Measurements from ENCODE around the gene MAP2K6. TPM values are rescaled to one million over a fixed set of nuclear protein-coding genes. Genes with fewer than 3 reads are reported as not detected.

The MAP2K6 gene
- total RNA-seq, 4 donors from 2014 or later = 12.1 to 20.5 (median 17.2) TPM

- TF ChIP-seq POLR2A (IDR thresholded peaks at IDR 0.05) = no peak
- no peak for TF ChIP-seq CTCF (IDR thresholded peaks at IDR 0.05)
- Histone ChIP-seq H3K27me3 (no peaks in the 10 kb centered on the region), H3K4me3 (no peak overlapping the region), H3K27ac (no peak overlapping the region), H3K36me3 (peaks cover 0 to 25% (median 0%) of the 10 kb centered on the region in 3 donors), H3K4me1 (no peaks in the 10 kb centered on the region), H3K9me3 (no peaks in the 10 kb centered on the region)
- no peak for DNase-seq
Observed at GRCh38 chr17:69528035-69528434, 113.5 kb downstream of the MAP2K6 start.

DNA sequence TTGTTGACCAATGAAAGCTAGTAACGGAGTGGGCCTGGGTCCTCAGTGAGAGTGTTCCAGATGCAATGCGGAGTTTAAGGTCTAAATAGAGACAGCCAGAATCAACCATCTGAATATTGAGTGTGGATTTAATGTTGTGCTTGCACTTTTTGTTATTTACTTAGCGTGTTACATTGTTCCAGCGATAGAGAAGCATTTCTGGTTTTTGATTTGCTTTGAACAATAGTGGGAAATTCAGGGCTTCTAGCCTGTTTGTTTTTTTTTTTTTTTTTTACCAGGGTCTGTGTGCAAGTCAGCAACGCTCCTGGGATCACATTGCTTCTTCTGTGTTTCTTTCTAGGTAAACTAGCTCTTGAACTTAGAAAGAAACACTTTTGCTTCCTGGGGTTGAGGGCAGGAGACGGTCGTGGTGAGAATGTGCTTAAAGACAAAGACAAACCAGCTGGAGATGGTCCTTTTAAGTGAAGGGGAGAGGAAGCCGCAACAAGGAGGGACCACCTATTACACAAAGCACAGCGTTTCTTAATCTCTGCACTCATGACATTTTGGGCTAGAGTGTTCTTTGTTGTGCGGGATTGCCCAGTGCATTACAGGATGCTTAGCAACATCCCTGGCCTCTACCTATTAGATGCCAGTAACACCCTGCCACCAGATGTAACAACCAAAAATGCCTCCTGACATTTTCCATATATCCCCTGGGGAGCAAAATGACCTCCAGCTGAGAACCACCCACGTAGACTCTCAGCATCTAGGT is 119.2 kb downstream of the MAP2K6 start:
- no peaks in the 10 kb centered on the region for H3K9me3 ChIP-seq
- no peak overlapping the region for H3K4me3 ChIP-seq
- H3K4me1 ChIP-seq = no peaks in the 10 kb centered on the region
- peaks cover 0 to 14% (median 0%) of the 10 kb centered on the region in 3 donors for H3K36me3 ChIP-seq
- H3K27ac ChIP-seq = no peak overlapping the region
- no peak for DNase-seq
- no peaks in the 10 kb centered on the region for H3K27me3 ChIP-seq
- TF ChIP-seq CTCF (IDR thresholded peaks at IDR 0.05) = no peak
- TF ChIP-seq POLR2A (IDR thresholded peaks at IDR 0.05) = no peak

DNA sequence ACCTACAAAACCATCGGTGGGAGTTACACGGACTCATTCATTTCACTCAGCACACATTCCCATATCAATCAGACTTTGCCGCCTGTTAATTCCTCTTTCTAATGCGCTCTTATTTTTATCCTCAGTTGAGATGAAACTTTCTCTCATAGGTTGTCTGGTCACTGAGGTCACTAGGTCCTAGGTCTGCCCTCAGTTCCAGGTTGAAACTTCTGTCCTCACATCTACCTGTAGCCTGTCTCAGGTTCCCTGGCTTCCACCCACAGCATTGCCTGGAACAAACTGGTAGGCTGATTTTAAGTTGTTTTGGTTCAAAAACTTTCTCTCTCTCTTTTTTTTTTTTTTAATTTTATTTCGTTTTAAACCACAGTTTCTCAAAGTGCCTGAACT is 119.7 kb downstream of the MAP2K6 start:
- no peak for TF ChIP-seq CTCF (IDR thresholded peaks at IDR 0.05)
- no peak for TF ChIP-seq POLR2A (IDR thresholded peaks at IDR 0.05)
- Histone ChIP-seq H3K4me1 (no peaks in the 10 kb centered on the region), H3K4me3 (no peak overlapping the region), H3K36me3 (peaks cover 0 to 14% (median 0%) of the 10 kb centered on the region in 3 donors), H3K9me3 (no peaks in the 10 kb centered on the region), H3K27ac (no peak overlapping the region), H3K27me3 (no peaks in the 10 kb centered on the region)
- DNase-seq = no peak

DNA sequence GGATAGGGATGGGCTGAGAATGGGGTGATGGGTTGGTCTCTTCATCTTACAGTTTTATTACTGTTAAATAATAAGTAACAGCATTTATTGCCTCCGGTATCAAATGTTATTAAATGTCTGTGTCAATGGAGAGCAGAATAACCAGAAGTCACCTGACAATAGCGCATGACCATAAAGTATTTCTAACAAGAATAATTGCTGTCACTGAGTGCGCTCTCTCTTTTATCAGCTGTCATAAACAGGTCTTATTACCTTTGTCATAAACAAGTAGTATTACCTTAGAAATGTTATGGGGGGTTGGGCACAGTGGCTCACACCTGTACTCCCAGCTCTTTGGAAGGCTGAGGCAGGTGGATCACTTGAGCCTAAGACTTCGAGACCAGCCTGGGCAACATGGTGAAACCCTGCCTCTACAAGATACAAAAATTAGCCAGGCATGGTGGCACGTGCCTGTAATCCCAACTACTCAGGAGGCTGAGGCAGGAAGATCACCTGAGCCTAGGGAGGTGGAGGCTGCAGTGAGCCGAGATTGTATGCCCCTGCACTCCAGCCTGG is 120.6 kb downstream of the MAP2K6 start:
- Histone ChIP-seq H3K9me3 (no peaks in the 10 kb centered on the region), H3K36me3 (peaks cover 0 to 14% (median 0%) of the 10 kb centered on the region in 3 donors), H3K27ac (no peak overlapping the region), H3K27me3 (no peaks in the 10 kb centered on the region), H3K4me1 (no peaks in the 10 kb centered on the region), H3K4me3 (no peak overlapping the region)
- TF ChIP-seq POLR2A (IDR thresholded peaks at IDR 0.05) (no peak), CTCF (IDR thresholded peaks at IDR 0.05) (no peak)
- DNase-seq = peak in 2 of 3 donors; percentile 56 to 65

DNA sequence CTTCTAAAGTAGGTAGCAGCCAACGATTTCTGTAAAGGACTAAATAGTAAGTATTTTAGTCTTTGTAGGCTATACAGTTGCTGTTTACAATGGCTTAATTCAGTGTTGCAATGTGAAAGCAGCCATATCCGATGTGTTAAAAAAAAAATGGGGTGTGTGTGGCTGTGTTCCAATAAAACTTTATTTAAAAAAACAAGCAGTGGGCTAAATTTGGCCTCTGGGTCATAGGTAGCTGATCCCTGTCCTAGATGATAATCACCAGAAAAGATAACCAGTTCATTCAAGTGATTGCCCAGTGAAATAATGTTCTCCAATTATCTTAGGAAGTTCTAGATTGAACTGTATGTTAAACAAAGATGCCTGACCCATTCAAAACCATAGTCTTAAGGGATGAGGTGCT is 124.3 kb downstream of the MAP2K6 start:
- no peak overlapping the region for H3K4me3 ChIP-seq
- no peaks in the 10 kb centered on the region for H3K27me3 ChIP-seq
- H3K27ac ChIP-seq = peak overlapping the region in 1 of 4 donors; percentile 29
- DNase-seq = no peak
- no peak for TF ChIP-seq CTCF (IDR thresholded peaks at IDR 0.05)
- no peak for TF ChIP-seq POLR2A (IDR thresholded peaks at IDR 0.05)
- H3K4me1 ChIP-seq = no peaks in the 10 kb centered on the region
- no peaks in the 10 kb centered on the region for H3K9me3 ChIP-seq
- peaks cover 0 to 17% (median 0%) of the 10 kb centered on the region in 3 donors for H3K36me3 ChIP-seq

Measured in Peyer's patch (tissue), 4 donors.